Stimulated activated CD8-positive, alpha-beta memory T cell treated with anti-CD3 and anti-CD28 coated beads, Interleukin-15, amount 100 ng/mL, for 24 hours (primary cell): Measurements from ENCODE around the gene MYBPC2.
"Not testable (repeated sequence)": the region's sequence is repeated elsewhere in the genome, so short reads cannot be mapped to it uniquely, and the experiment has no call there.

Experiments used
- DNase-seq: peaks from one replicate; pipeline ENCODE4 v3.0.0-alpha.2; 2020; ENCODE audit warnings: low read depth

MYBPC2 gene

GRCh38 chr19:50459638-50460037 lies 26.9 kb downstream of the MYBPC2 start:
- no peak for DNase-seq

DNA sequence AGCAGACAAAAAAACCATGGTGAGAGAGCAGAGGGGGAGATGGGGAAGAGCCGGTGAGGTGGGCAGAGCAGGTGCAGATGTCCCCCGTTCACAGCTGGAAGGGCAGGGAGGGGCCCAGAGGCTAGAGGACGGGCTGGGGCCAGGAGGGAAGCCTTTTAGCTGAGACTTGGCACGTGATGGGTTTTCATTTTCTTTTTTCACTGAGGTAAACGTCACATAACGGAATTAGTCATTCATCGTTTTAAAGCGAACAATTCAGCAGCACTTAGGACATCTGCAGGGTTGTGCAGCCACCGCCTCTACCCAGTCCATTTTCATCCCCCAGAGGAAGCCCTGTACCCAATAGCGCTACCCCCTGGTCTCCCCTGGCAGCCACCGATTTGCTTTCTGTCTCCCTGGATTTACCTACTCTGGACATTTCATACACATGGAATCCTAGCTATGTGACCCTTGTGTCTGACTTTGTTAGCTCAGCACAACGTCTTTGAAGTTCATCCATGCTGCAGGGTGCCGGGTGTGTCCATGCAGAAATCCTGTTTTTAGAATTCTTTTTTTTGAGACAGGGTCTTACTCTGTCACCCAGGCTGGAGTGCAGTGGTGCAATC lies 27.6 kb downstream of the MYBPC2 start:
- DNase-seq, result no peak

DNA sequence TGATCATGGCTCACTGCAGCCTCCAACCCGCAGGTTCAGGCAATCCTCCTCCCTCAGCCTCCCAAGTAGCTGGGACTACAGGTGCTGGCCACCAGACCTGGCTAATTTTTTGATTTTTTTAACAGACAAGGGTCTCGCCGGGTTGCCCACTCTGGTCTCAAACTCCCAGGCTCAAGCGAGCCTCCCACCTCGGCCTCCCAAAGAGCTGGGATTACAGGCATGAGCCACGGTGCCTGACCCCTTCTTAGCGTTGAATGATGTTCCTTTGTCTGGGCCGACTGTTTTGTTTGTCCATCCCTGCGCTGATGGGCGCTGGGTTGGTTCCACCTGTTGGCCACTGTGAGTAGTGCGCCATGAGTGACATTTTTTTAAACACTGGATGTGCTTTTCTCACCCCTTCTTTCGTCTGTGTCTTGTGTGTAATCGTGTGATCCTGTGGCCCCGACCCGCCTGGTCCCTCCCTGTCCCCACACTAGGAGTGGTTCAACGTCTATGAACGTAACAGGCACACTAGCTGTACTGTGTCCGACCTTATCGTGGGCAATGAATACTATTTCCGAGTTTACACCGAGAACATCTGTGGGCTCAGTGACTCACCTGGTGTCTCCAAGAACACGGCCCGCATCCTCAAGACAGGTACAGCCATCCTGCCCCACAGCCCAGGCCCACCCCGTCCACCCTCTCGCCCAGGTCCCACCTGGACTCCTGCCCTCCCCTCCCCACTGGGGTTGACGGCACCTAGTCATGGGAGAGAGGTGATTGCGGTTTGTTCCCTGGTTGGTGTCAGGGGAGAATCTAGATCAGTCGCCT lies 28.6 kb downstream of the MYBPC2 start:
- DNase-seq, result peak; percentile 24

GRCh38 chr19:50462970-50463369 lies 30.3 kb downstream of the MYBPC2 start:
- no peak for DNase-seq

DNA sequence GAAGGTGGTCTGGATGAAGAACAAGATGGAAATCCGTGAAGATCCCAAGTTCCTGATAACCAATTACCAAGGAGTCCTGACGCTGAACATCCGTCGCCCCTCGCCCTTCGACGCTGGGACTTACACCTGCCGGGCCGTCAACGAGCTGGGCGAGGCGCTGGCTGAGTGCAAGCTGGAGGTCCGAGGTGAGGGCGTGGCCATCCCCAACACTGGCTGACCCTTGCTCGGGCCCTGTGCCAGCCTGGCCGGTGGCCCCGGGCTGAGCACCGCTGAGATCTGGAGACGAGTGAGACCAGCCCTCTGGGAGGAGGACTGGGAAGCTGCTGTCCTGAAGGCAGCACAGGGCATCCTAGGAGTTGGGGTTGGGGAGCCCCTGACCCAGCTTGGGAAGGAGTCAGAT lies 31.7 kb downstream of the MYBPC2 start:
- no peak for DNase-seq

- no peak for DNase-seq
These were observed 32.3 kb downstream of the MYBPC2 start for GRCh38 chr19:50465000-50465399.

DNA sequence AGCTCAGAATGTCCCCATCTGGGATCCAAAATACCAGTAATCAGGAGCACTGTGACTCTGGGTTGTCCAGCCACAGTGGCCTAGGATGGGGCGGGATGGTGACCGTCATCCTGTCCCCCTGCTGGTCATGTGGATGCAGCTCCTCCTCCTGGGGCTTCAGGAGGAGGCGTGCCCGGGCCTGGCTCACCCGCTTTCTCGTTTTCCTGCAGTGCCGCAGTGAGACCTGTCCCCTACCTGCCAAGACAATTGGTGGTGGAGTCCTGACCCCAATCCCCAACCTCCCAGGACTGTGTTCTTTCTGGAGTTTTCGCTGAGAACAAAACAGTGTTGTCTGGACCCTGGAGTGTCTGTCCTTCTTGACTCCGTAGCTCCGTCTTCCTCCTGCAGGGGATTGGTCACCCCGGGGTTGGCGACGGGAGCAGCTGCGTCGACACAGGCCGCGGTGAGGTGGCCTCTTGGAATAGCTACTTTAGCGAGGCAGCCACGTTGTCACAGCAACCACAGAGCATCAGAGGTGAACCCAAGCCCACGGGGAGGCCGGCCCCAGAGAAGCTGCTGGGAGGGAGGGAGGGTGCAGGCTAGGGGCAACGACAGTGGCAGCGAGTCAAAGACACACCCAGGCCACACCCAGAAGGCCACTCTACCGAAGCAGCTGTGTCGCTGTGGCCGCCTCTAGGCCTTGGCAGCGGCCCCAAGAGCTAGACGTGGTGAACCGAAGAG lies 33.5 kb downstream of the MYBPC2 start:
- no peak for DNase-seq

- DNase-seq, result no peak
These were observed 34.0 kb downstream of the MYBPC2 start for GRCh38 chr19:50466706-50467039.

GRCh38 chr19:50467566-50467965 lies 34.9 kb downstream of the MYBPC2 start:
- no peak for DNase-seq

DNA sequence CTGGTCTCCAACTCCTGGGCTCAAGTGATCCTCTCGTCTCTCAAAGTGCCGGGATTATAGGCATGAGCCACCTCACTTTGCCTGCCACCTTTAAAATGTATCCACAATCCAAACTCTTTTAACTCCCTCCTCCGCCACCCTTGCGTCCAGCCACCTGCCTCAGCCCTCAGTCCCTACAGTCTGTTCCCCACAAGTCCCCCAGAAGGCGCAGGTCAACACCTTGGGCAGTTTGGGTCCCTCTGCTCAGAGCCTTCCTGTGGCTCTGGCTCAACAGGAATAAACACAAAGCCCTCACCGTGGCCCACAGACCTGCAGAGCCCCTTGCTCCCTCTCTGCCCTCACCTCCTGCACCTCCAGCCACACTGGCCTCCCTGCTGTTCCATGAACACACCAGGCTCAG lies 36.1 kb downstream of the MYBPC2 start:
- DNase-seq, result no peak

DNA sequence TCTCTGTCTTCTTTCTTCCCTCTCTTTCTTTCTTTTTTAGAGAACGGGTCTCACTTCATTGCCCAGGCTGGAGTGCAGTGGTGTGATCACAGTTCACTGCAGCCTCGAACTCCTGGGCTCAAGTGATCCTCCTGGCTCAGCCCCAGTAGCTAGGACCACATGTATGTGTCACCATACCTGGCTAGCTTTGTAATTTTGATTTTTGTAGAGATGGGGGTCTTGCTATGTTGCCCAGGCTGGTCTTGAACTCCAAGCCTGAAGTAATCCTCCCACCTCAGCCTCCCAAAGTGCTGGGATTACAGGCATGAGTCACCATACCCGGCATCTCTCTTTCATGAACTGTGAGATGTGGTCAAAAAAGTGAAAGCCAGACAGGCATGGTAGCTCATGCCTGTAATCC lies 40.6 kb downstream of the MYBPC2 start:
- not testable (repeated sequence) for DNase-seq

DNA sequence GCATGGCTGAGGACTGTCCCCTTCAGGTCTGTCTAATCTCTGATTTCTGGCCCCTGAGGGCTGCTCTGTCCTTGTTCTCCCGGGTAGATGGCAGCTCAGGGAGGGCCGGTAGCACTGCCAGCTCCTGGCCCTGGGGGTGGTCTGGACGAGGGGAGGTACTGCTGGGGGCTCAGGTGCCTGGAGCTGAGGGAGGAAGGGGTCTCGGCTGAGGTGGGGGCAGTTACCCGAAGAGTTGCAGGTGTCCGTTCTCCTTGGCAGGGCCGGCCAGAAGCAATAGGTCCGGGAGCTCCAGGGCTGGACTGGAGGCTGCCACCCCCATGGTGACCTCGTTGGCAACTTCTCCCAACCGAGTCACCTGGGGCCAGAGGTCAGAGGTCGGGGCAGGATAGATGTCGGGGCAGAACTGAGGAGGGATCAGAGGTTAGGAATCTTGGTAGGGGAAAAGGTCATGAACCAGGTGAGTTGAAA lies 42.4 kb downstream of the MYBPC2 start:
- no peak for DNase-seq

DNA sequence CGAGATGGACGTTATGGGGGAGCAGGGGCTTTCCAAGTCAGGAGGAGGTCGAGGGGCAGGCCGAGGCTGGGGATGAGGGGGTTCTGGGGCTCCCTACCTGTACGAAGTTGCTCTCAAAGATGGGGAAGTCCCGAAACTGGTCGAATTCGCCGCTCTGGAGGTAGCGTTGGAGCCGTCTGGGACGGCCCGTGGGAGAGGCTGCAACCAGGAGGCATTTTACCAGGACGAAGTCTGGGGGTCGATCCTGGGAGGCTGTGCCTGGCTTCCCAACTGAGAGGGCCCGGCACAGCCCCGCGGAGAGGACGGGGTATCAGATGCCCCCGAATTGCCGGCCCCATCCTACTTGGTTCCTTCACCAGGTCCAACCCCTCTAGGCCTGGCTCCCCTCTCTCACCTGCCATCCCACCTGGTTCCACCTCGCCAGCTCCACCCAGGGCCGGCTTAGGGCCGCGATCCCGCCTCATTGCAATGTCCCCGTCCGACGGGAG lies 43.1 kb downstream of the MYBPC2 start:
- DNase-seq, result no peak

- peak; percentile 79 for DNase-seq
These were observed 43.7 kb downstream of the MYBPC2 start, which contains the start of the genes EMC10 and GARIN5A for GRCh38 chr19:50476224-50476906. Gene EMC10 (plus strand): TSS chr19:50476507. CDS start chr19:50476545, 38 bp downstream. Gene GARIN5A (minus strand): TSS chr19:50476848. CDS start chr19:50476388, 460 bp downstream.

- no peak for DNase-seq
These were observed 44.2 kb downstream of the MYBPC2 start for GRCh38 chr19:50476907-50477238.

GRCh38 chr19:50477751-50478515 lies 45.2 kb downstream of the MYBPC2 start:
- DNase-seq, result no peak

DNA sequence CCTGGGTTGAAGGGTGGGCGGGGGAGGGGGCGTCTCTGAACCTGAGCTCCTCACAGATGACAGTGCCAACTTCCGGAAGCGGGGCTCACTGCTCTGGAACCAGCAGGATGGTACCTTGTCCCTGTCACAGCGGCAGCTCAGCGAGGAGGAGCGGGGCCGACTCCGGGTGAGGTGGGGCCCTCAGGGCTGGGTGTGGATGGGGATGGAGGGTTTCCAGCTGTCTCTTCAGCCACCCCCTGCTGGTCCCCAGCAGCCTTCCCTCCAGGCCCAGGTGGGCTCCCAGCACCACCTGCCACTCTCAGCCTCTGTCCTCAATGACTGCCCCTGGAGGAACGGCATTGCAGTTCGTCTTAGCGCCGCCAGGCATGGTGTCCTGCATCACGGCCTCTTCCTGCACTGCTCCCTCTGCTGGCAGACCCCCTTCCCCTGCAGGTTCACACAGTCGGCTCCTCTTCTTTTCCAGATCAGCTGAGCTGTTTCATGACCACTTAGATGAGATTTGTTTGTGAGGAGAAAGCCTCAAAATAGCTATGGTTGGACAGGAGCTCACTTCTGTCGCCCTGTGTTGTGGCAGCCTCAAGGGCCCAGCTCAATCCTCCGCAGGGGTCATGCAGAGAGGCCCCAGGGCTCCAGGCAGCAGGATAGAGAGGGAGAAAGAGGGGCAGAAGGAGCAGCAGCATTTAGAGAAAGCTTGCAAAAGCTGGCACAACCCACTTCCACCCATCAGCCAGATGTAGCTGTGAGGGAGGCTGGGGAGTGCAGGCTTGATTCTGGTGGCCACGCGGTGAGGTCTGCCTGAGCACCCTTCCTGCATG lies 46.4 kb downstream of the MYBPC2 start:
- no peak for DNase-seq

DNA sequence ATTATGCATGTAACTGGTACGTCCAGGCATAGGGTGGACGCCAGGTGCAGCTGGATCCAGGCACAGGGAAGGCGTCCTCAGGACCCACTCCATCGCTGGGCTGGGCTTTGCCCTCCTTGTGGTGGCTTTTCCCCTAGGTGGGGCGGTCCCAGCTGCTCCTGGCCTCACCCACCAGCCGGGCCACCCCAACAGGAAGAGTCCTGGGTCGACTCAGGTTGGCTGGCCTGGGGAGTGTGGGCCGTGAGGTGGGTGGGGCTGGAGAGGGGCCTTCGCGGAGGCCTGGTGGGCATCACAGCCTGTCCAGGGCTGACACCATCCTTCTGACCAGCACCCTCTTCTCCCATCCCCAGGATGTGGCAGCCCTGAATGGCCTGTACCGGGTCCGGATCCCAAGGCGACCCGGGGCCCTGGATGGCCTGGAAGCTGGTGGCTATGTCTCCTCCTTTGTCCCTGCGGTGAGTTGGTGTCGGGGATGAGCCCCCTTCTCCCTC lies 47.1 kb downstream of the MYBPC2 start:
- no peak for DNase-seq

DNA sequence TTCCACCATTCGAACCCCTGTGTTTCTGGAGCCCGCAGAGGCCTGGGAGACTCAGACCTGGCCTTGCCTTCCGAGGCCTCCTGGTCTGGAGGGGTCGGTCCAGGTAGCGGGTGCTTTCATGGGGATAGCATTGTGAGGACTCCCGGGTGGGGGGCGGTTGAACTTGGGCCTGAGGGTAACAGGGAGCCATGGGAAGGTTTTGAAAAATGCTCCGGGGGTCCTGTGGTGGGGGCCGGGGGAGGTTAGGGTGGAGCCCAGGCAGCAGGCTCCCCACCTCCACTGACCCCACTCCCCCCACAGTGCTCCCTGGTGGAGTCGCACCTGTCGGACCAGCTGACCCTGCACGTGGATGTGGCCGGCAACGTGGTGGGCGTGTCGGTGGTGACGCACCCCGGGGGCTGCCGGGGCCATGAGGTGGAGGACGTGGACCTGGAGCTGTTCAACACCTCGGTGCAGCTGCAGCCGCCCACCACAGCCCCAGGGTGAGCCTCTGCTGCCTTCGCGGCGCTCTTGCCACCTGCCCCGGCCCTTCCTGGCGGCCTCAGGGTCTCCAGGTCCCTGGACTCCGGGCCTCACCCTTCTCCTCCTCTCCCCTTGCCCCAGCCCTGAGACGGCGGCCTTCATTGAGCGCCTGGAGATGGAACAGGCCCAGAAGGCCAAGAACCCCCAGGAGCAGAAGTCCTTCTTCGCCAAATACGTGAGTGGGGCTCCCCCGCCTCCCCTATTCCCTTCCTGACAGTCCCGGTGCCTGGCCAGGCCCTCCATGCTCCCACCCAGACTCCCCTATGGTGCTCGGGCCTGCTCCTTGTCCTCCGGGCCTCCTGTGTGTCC lies 47.8 kb downstream of the MYBPC2 start:
- DNase-seq, result no peak
